PC-3 (cell line): ENCODE measurements around the gene OR5B21. TPM values are rescaled to one million over a fixed set of nuclear protein-coding genes. Genes with fewer than 3 reads are reported as not detected.

Experiments
- ATAC-seq: fragments of 200-7000 bp; cut with Tn5 transposase; 2 replicates; pipeline ENCODE4 v1.9.1; 2020; ENCODE audit warnings: mild to moderate bottlenecking, moderate library complexity
- BruUV-seq: library from RNA; stranded (reverse); fragments of 400-500 nt; replicated peaks from 2 replicates; lab custom pipeline; 2021; lab: Mats Ljungman, UMichigan
- CTCF ChIA-PET: fragments of 300-600 bp; sonication (Branson Sonifier 250); formaldehyde crosslinking; loops from one replicate; lab custom pipeline; 2022; ENCODE audit warnings: antibody characterized with exemption; lab: Charles Lee
- POLR2A ChIA-PET: fragments of 300-600 bp; sonication (Branson Sonifier 250); formaldehyde crosslinking; loops from one replicate; lab custom pipeline; 2022; ENCODE audit warnings: antibody characterized with exemption; ENCODE audit not compliant: unreplicated experiment; lab: Charles Lee
- DNase-seq: peaks from one replicate; pipeline ENCODE4 v3.0.0-alpha.2; 2015
- H2AFZ ChIP-seq: fragments of 300-600 bp; sonication (generic); 2 replicates; pipeline ENCODE4 v1.6.0; 2016; ENCODE audit warnings: antibody characterized with exemption, low read length
- H3F3A ChIP-seq: fragments of 300-600 bp; sonication (generic); one replicate; pipeline ENCODE4 v1.6.0; 2017; ENCODE audit warnings: antibody characterized with exemption, low read length, control low read depth, mild to moderate bottlenecking; ENCODE audit not compliant: unreplicated experiment
- H3K27ac ChIP-seq: fragments of 300-600 bp; sonication (generic); 2 replicates; pipeline ENCODE4 v1.5.1; 2016; ENCODE audit warnings: mild to moderate bottlenecking, low read length
- H3K27me3 ChIP-seq: fragments of 300-600 bp; sonication (generic); 2 replicates; pipeline ENCODE4 v1.6.1; 2016; ENCODE audit warnings: low read length, mixed read lengths
- H3K36me3 ChIP-seq: fragments of 300-600 bp; sonication (generic); 2 replicates; pipeline ENCODE4 v1.6.1; 2016; ENCODE audit warnings: low read depth, mixed run types, low read length, mixed read lengths
- H3K4me1 ChIP-seq: fragments of 300-600 bp; sonication (generic); 2 replicates; pipeline ENCODE4 v1.5.1; 2016; ENCODE audit warnings: low read length; ENCODE audit not compliant: insufficient read depth
- H3K4me2 ChIP-seq: fragments of 300-600 bp; sonication (generic); 2 replicates; pipeline ENCODE4 v1.6.0; 2016; ENCODE audit warnings: low read length
- H3K4me3 ChIP-seq: fragments of 300-600 bp; sonication (generic); 2 replicates; pipeline ENCODE4 v1.5.1; 2016; ENCODE audit warnings: mild to moderate bottlenecking, low read length, mixed read lengths
- H3K79me2 ChIP-seq: fragments of 300-600 bp; sonication (generic); 2 replicates; pipeline ENCODE4 v1.6.1; 2017; ENCODE audit warnings: low read length, mixed read lengths
- H3K9ac ChIP-seq: fragments of 300-600 bp; sonication (generic); 2 replicates; pipeline ENCODE4 v1.6.0; 2016; ENCODE audit warnings: mild to moderate bottlenecking, low read length
- H3K9me2 ChIP-seq: fragments of 300-600 bp; sonication (generic); replicated peaks from 2 replicates; pipeline ENCODE4 v1.6.1; 2016; ENCODE audit warnings: mixed run types, low read length, mixed read lengths
- H3K9me3 ChIP-seq: fragments of 300-600 bp; sonication (generic); 2 replicates; pipeline ENCODE4 v1.6.1; 2016; ENCODE audit warnings: low read length, mixed read lengths
- H4K20me1 ChIP-seq: fragments of 300-600 bp; sonication (generic); 2 replicates; pipeline ENCODE4 v1.6.1; 2016; ENCODE audit warnings: low read length, mixed read lengths
- CTCF ChIP-seq: fragments of 300-600 bp; sonication (generic); conservative IDR thresholded peaks from 2 replicates; pipeline ENCODE4 v1.5.1; 2017; ENCODE audit warnings: antibody characterized with exemption, low read depth, mild to moderate bottlenecking, low read length
- EZH2 ChIP-seq: fragments of 300-600 bp; sonication (generic); IDR thresholded peaks from one replicate; pipeline ENCODE4 v1.6.1; 2017; ENCODE audit warnings: antibody characterized with exemption, mild to moderate bottlenecking, low read length; ENCODE audit not compliant: unreplicated experiment
- EZH2phosphoT487 ChIP-seq: fragments of 300-600 bp; sonication (generic); IDR thresholded peaks from 2 replicates; pipeline ENCODE4 v1.6.1; 2018; ENCODE audit warnings: mild to moderate bottlenecking, antibody characterized with exemption, low read length, borderline replicate concordance
- intact Hi-C: fragments of 100-400 bp; cut with micrococcal nuclease; formaldehyde crosslinking; loops from 2 replicates; pipeline ENCODE4 v1.9.0; 2023
- total RNA-seq: library from RNA; depleted of rRNA; stranded (reverse); fragments of >200 nt; gene quantifications from 2 replicates; pipeline ENCODE4 v1.2.3, GENCODE V29; 2014

Gene OR5B21
- total RNA-seq, 1 experiment from 2014 or later = not detected

- Histone ChIP-seq H2AFZ (no peak overlapping the region), H3K27me3 (no peaks in the 10 kb centered on the region), H3F3A (no peaks in the 10 kb centered on the region), H4K20me1 (no peaks in the 10 kb centered on the region), H3K27ac (no peak overlapping the region), H3K9ac (no peak overlapping the region), H3K4me1 (peaks cover 19% of the 10 kb centered on the region), H3K4me3 (no peak overlapping the region), H3K9me3 (no peaks in the 10 kb centered on the region), H3K79me2 (no peaks in the 10 kb centered on the region), H3K4me2 (no peak overlapping the region), H3K9me2 (no peaks in the 10 kb centered on the region), H3K36me3 (no peaks in the 10 kb centered on the region)
- intact Hi-C loops = no loop called here
- ATAC-seq (no peak), DNase-seq (no peak)
- no TSS peak for BruUV-seq
- no peak for TF ChIP-seq EZH2
- no peak for TF ChIP-seq EZH2phosphoT487
- no peak for TF ChIP-seq CTCF
- POLR2A ChIA-PET = no interaction called here
- CTCF ChIA-PET = no interaction called here
Measured at GRCh38 chr11:58490827-58491226, 17.1 kb downstream of the OR5B21 start.

- Histone ChIP-seq H3K9me3 (no peaks in the 10 kb centered on the region), H3K79me2 (no peaks in the 10 kb centered on the region), H3K4me2 (no peak overlapping the region), H3K4me3 (no peak overlapping the region), H2AFZ (no peak overlapping the region), H3K27me3 (no peaks in the 10 kb centered on the region), H3F3A (no peaks in the 10 kb centered on the region), H3K27ac (no peak overlapping the region), H3K36me3 (no peaks in the 10 kb centered on the region), H3K9ac (no peak overlapping the region), H3K9me2 (no peaks in the 10 kb centered on the region), H3K4me1 (no peaks in the 10 kb centered on the region), H4K20me1 (no peaks in the 10 kb centered on the region)
- ChIA-PET POLR2A (no interaction called here), CTCF (no interaction called here)
- no peak for TF ChIP-seq CTCF
- TF ChIP-seq EZH2phosphoT487 = no peak
- no peak for TF ChIP-seq EZH2
- intact Hi-C loops = no loop called here
- ATAC-seq = no peak
- DNase-seq = no peak
- BruUV-seq = no TSS peak
Measured at GRCh38 chr11:58487170-58487569, 20.7 kb downstream of the OR5B21 start.

- Histone ChIP-seq H3K9me3 (no peaks in the 10 kb centered on the region), H2AFZ (no peak overlapping the region), H3K9ac (no peak overlapping the region), H3K27me3 (no peaks in the 10 kb centered on the region), H3K27ac (no peak overlapping the region), H3F3A (no peaks in the 10 kb centered on the region), H4K20me1 (no peaks in the 10 kb centered on the region), H3K4me1 (no peaks in the 10 kb centered on the region), H3K4me2 (no peak overlapping the region), H3K4me3 (no peak overlapping the region), H3K9me2 (no peaks in the 10 kb centered on the region), H3K36me3 (no peaks in the 10 kb centered on the region), H3K79me2 (no peaks in the 10 kb centered on the region)
- DNase-seq (no peak), ATAC-seq (no peak)
- intact Hi-C loops = no loop called here
- CTCF ChIA-PET = no interaction called here
- POLR2A ChIA-PET = no interaction called here
- TF ChIP-seq EZH2phosphoT487 (no peak), EZH2 (no peak), CTCF (no peak)
- BruUV-seq = no TSS peak
Measured at GRCh38 chr11:58485961-58486360, 21.9 kb downstream of the OR5B21 start.
